SU-DHL-6 (cell line): ENCODE measurements around the gene ZNF18.

Source experiments
- EZH2phosphoT487 ChIP-seq: fragments of 200-600 bp; sonication (generic), shearing (Covaris generic); conservative IDR thresholded peaks from 2 replicates; pipeline ENCODE4 v1.6.1; 2018; ENCODE audit warnings: mild to moderate bottlenecking, antibody characterized with exemption, low read length, moderate library complexity, mixed read lengths
- TF ChIP-seq, protein P1 (sequence below): fragments of 200-600 bp; sonication (generic); IDR thresholded peaks from one replicate; pipeline ENCODE4 v1.5.1; 2017; ENCODE audit warnings: antibody characterized with exemption, mild to moderate bottlenecking, low read length, moderate library complexity; ENCODE audit not compliant: insufficient read depth, poor library complexity, severe bottlenecking

DNA sequence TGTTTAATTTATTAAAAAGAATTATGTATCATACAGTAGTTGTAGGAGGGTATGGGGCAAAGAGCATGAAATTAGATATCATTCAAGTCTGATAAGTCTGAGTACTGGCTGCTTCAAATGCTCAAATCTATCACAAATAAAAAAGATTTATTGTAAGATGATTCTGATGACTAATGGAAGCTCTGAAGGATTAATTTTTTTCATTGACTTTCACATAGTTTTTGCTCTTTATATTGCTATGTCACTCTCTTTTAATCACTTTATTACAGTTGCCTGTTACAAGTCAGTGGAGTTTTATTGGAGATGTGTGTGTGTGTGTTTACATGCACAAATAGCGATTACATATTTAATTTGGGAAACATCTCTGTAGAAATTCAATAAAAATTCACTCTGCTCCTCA, 38.4 kb upstream of the ZNF18 start:
- no peak for TF ChIP-seq EZH2phosphoT487
- TF ChIP-seq, protein P1, sequence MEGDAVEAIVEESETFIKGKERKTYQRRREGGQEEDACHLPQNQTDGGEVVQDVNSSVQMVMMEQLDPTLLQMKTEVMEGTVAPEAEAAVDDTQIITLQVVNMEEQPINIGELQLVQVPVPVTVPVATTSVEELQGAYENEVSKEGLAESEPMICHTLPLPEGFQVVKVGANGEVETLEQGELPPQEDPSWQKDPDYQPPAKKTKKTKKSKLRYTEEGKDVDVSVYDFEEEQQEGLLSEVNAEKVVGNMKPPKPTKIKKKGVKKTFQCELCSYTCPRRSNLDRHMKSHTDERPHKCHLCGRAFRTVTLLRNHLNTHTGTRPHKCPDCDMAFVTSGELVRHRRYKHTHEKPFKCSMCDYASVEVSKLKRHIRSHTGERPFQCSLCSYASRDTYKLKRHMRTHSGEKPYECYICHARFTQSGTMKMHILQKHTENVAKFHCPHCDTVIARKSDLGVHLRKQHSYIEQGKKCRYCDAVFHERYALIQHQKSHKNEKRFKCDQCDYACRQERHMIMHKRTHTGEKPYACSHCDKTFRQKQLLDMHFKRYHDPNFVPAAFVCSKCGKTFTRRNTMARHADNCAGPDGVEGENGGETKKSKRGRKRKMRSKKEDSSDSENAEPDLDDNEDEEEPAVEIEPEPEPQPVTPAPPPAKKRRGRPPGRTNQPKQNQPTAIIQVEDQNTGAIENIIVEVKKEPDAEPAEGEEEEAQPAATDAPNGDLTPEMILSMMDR = no peak
